ENCODE measurements around the gene MBP.

DNA sequence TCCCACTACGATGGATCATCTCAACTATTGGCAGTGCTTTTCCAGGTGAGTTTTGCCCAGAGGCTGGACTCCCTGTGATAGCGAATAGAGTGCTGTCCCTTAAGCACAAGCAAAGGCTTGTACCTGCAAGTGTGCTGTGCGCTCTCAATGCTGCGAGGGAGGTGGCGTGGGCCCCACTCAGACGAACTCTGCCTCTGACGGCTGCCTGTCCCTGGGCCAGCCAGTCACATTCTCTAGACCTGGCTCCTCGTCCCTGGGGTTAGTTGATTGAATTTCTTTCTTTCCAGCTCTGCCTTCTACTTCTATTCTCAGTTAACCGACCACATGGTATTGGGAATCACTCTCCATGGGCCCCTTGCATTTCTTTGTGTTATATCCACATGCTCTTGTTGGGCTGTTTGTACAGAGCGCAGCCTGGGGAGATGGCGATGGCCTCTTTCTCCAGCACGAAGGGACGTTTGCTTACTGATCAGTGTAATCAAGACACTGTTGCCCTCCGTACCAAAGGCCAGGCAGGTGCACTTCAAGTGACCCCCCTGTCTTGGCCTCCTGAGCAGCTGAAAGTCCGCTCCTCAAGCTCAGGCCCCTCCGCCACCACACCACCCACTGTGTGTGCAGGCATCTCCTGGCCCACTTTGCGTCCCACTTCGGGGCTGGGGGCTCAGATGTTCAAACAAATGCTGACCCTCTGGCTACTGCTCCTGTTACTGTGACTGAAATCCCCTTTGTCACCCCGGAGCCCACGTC is 158.9 kb downstream of the MBP start:
- TF ChIP-seq POLR2A (IDR thresholded peaks at IDR 0.05; ENCODE audit: low read depth, low read length) (no peak), CBX3 (IDR thresholded peaks at IDR 0.05; ENCODE audit: borderline replicate concordance, low read depth) (no peak), ETV6 (conservative IDR thresholded peaks at IDR 0.05 in 1 of 2, IDR thresholded peaks at IDR 0.05 in 1 of 2; ENCODE audit: borderline replicate concordance in 1 of 2, low read depth in 1 of 2) (no peak), SMARCA5 (IDR thresholded peaks at IDR 0.05) (no peak)
- TF ChIP-seq, protein P1, sequence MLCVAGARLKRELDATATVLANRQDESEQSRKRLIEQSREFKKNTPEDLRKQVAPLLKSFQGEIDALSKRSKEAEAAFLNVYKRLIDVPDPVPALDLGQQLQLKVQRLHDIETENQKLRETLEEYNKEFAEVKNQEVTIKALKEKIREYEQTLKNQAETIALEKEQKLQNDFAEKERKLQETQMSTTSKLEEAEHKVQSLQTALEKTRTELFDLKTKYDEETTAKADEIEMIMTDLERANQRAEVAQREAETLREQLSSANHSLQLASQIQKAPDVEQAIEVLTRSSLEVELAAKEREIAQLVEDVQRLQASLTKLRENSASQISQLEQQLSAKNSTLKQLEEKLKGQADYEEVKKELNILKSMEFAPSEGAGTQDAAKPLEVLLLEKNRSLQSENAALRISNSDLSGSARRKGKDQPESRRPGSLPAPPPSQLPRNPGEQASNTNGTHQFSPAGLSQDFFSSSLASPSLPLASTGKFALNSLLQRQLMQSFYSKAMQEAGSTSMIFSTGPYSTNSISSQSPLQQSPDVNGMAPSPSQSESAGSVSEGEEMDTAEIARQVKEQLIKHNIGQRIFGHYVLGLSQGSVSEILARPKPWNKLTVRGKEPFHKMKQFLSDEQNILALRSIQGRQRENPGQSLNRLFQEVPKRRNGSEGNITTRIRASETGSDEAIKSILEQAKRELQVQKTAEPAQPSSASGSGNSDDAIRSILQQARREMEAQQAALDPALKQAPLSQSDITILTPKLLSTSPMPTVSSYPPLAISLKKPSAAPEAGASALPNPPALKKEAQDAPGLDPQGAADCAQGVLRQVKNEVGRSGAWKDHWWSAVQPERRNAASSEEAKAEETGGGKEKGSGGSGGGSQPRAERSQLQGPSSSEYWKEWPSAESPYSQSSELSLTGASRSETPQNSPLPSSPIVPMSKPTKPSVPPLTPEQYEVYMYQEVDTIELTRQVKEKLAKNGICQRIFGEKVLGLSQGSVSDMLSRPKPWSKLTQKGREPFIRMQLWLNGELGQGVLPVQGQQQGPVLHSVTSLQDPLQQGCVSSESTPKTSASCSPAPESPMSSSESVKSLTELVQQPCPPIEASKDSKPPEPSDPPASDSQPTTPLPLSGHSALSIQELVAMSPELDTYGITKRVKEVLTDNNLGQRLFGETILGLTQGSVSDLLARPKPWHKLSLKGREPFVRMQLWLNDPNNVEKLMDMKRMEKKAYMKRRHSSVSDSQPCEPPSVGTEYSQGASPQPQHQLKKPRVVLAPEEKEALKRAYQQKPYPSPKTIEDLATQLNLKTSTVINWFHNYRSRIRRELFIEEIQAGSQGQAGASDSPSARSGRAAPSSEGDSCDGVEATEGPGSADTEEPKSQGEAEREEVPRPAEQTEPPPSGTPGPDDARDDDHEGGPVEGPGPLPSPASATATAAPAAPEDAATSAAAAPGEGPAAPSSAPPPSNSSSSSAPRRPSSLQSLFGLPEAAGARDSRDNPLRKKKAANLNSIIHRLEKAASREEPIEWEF (IDR thresholded peaks at IDR 0.05; ENCODE audit: insufficient replicate concordance, low read depth, low read length): no peak

All from GM12878 (cell line).